HG02970 (cell line): Measurements from ENCODE around the gene FBLN2.

Experiments used
- ATAC-seq: cut with Tn5 transposase; IDR thresholded peaks from one replicate; pipeline ENCODE4 v1.9.1; 2021; ENCODE audit warnings: mild to moderate bottlenecking, moderate library complexity, moderate number of reproducible peaks; ENCODE audit not compliant: unreplicated experiment, low FRiP score

FBLN2 gene

DNA sequence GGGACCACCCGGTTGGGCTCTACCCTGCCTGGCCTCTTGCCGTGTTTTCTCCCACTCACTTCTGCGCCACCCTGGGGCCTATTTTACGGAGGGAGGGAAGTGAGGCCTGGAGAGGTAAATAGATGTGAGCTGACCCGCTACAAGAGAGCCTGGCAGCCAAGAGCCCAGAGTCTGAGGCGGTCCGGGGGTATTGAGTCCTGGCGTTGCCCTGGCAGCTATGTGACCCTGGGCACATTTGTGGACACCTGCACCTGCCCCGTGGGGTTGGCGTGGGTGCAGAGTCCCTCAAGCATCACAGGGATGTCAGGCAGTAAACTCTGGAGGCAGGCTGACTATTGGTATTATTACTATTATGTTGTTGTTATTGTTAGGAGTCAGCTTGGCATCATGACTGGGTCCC lies 85.7 kb downstream of the FBLN2 start:
- no peak for ATAC-seq

DNA sequence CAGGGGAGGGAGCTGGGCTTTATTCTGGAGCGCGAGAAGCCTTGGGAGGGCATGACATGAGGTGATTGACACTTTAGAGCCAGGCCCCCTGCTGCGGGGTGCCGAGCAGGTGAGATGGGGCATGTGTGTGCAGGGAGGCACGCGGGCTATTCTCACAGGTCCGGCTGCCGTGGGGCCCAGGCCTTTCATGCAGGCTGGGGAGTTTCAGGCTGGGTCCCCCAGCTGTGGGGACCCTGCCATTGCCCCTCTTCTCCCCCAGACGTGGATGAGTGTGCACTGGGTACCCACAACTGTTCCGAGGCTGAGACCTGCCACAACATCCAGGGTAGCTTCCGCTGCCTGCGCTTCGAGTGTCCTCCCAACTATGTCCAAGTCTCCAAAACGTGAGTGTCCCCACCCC lies 87.3 kb downstream of the FBLN2 start:
- no peak for ATAC-seq

DNA sequence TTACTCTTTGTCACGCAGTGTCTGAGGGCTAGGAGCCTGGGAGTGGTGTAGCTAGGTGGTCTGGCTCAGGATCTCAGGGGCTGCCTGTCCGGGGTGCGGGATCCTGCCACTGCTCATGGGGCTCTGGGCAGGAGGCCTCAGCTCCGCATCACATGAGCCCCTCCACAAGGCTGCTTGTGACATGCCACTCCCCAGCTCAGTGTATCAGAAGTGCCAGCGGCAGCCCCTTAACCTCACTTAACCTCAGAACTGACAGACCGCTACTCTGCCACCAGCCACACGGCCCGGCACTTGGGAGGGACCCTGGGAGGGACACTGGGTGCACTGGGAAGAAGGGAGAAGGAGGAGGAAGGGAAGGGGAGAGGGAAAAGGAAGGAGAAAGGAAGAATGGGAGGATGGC lies 87.9 kb downstream of the FBLN2 start:
- ATAC-seq, result no peak

DNA sequence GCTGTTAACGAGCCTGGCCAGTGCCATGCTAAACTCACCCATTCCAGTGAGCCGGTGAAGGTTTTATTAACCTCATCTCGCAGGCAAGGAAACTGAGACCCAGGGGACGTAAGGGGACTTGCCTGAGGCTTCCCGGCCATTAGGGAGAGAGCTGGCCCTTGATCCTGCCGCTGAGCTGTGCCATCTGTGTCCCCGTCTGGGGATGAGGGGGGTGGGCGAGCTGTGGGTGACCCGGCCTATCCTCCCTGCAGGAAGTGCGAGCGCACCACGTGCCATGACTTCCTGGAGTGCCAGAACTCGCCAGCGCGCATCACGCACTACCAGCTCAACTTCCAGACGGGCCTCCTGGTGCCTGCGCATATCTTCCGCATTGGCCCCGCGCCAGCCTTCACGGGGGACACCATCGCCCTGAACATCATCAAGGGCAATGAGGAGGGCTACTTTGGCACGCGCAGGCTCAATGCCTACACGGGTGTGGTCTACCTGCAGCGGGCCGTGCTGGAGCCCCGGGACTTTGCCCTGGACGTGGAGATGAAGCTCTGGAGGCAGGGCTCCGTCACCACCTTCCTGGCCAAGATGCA lies 88.5 kb downstream of the FBLN2 start:
- no peak for ATAC-seq

DNA sequence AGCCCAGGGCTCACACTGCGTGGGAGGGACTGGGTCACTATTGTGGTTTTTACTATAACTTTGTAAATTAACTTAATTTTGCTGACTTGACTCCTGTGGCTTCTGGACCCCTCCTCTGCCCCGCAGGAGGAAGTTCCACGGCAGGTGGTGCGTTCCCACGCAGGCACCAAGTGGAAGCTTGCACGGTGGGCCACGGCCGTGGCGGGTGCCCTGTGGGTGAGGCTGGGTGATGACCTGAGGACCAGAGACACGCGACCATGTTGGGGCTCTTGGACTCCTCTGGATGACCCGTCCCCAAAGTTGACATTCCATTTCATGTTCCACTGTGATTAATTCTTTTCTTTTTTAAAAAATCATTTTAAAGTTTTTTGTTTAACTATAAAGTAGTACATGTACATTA lies 89.0 kb downstream of the FBLN2 start:
- ATAC-seq, result no peak

DNA sequence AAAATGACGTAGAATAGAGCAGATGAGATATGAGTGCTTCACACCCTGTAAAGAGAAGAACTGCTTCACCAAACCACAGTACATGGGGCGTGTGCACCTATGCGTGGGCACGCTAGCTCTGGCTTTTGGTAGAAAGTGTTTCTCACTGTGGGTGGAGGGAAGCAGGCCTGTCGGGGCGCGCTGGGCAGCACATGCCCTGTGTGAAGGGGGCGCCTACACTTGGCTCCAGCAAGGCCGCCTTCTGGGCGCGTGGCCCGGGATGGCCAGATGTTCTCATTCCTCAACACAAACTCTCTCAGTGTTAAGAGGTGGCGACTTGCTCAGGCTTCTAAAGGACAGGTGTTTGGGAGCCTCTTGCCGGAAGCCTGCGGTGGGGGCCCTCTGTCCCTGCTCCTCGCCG lies 90.0 kb downstream of the FBLN2 start:
- no peak for ATAC-seq

DNA sequence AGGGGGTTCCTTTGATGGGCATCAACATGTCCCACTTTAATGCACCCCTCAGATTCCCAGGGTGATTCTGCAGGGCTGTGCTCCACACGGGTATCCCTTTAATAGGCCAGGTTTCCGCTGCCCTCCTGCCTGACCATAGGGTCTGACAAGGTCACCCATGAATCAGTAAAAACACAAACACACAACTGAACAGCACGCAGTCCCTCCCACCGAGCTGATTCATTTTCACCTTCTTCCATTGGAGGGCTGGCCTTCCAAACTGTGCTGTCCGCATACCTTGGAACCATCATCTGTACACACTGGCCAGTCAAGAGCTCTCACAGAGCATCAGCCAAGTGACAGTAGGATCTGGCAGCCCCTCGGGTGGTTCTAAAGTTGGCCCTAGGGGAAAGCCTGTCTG lies 93.7 kb downstream of the FBLN2 start:
- ATAC-seq, result no peak

DNA sequence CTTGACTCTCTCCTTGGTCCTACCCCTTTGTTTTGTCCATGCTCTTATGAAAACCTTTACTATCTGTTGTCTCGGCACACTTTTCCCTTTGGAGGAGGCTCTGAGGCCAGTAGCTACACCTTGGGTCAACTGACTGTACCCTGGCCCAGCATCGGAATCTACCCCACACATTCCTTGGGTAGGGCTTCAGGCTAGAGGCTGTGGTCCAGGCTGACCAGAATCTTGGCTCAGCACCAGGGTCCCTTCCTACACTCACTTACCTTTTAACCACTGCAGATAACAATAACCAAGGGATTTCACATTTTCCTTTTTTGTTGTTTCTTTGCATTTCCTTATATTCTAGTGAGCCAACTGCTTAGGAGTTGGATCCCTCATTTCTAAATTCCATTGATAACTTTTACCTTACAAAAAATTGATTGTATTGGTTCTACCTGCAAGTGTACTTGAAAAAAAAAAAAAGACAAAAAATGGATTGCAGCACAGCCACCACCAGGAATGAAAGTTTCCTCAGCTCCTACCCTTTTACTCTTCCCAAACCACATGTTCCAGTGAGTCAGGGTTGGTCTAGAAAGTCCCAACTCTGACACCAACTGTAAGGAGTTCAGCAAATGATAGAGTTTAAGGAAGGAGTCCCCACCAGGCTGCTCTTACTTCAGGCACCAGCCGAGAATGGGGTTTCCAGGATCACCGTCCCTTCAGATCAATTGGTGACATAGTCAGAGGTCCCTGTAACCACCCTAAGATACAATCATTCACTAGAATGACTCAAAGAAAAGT lies 95.6 kb downstream of the FBLN2 start:
- no peak for ATAC-seq

DNA sequence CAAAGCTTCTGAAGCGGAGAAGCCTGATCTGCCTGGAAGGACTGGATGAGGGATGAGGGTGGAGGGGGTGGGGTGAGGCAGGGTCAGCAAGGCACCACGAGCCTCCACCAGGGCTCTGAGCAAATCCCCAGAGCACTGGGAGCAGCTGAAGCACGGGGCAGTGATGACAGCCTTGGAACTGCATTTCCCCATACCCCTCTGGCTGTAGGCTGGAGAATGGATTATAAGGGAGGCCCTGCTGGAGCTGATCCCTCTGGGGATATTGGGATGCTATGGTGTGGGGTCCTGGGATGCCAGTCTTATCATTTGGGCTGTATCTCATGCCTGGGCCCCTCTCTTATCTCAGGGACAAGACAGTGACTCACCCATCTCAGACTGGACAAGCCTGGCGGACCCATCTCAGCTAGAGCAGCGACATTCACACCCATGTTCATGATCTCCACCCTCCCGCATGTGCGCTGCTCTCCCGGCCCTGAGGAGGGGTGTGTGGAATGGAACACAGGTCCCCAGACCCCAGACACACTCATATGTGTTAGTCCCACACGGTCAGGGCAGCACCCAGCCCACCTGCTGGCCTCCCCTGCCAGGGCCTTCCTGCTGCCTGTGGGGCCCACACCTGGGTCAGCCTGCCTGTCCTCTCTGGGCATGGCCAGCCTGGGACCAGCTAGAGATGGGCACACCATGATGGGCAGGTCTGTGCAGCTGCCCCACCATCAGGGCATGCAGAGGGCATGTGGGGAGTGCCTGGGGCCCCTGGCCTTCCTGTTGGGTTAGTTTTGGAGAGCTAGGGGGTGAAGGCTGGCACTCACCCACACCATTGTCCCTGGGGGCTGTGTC lies 97.1 kb downstream of the FBLN2 start:
- ATAC-seq, result no peak

DNA sequence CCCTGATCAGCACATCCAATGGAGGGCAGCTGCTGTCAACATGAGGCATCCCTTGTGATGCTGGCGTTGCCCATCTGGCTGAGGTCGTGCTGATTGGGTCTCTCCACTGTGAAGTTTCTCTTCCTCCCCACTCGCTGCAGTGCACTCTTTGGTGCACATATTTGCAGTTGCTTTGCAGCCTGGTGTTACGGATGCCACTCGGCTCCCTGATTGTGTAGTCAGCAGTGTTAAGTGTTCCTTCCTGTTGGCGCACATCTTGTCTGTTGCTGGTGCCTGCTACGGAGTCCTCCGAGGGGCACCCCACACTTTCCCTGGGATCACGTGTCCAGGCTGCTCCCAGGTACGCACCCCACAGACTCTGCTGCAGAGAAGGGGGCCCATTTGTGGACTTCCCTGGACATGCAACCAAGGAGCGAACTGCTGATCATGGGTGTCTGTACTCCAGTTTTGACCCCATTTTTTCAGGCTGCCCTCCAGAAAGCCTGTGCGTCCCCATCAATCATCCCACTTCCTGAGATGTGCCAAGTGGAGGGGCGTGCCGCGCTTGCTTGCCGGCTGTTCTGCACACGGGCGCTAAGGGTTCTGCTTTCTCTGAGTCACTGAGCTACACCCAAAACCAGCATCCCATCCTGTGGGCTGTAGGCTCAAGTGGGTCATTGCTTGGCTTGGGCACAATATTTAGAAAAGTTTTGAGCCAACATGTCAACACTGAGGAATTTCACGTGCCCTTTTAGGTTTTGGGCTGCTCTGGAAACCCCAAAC lies 98.6 kb downstream of the FBLN2 start:
- no peak for ATAC-seq

DNA sequence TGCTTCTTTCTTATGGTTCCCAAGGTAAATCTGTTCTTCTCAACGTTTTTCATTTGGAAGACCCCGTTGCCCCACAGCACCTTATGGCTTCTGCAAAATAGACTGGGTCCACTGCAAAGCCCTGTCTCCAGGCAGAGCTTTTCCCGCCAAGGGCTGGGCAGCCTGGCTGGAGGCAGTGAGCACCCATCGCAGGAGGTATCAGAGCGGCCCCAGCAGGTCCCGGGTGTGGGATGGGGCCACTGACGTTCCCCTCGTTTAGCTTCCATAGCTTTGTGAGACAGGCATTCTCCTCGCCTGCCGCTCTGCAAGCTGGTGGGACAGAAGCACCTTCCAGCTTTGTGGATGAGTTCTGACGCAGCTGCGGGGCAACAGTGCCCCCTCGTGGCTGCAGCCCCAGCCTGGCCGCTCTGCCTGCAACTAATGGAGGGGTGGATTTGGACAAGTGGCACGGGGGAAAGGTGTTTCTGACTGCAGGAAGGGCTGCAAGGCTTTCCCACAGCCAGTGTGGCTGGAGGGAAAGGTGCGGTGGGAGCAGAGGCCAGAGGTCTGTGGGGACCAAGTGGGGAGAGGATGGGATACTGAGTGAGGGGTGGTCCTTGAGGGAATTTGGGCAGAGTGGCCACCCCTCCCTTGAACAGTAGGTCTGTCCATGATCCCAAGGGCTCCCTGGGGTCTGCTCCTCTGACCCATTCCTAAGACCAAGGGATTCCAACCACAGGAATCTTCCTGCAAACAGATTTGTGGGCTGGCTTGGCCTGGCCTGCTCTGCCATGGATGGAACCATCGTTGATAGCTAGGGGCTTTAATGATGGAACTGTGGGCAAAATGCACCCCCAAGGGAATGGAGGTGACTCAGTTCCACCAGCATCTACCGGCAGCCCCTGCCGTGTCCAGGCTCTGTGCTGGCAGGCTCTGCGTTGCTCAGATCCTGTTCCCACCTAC lies 99.4 kb downstream of the FBLN2 start:
- no peak for ATAC-seq

DNA sequence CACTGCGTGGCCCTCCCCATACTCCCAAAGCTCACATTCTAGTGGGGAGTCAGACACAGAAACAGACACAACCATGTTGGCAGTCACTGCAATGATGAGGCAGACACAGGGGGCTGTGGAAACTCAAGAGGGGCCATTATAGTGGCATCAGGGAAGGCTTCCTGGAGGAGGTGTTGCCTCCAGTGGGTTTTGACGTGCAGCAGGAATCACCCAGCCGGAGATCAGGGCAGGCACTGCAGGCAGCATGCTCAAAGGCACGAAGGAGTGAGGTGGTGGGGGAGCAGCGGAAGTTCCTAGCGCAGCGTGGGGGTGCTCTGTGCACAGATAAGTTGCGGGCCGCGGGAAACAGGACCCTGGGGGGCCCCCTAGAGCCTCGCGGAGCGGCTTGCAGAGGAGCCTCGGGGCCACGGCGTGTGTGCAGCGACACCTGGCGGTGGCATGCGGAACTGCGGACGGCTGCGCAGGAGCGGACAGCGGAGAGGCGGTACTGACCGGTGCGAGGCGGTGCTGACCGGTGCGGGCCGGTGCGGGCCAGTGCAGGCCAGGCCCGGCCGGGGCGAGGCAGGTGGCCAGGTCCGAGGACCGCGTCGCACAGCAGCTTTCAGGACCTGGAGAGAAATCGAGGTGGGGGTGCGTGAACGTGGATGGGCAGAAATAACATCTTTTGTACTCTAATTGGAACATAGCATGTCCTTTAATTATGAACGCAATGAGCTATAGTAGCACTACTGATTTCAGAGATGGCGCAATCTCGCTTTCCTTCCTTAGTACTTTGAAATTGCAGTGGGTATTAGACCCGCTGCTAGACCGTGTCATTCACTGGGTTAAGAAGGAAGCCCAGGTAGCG lies 101.5 kb downstream of the FBLN2 start:
- ATAC-seq, result peak; percentile 51

DNA sequence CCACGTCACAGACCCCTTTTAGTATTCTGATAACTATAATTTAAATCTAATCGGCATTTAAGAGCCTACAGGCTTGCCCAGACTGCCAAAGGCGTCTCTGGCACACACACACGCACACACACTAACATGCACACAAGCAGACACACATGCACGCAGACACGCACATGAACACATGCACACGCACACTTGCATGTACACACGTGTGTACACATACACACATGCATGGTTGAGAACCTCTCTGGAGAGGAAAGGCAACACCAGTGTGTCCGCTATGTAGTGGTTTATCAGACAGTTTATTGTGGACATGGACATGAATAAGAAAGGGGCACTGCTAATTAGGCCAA lies 102.1 kb downstream of the FBLN2 start:
- no peak for ATAC-seq

DNA sequence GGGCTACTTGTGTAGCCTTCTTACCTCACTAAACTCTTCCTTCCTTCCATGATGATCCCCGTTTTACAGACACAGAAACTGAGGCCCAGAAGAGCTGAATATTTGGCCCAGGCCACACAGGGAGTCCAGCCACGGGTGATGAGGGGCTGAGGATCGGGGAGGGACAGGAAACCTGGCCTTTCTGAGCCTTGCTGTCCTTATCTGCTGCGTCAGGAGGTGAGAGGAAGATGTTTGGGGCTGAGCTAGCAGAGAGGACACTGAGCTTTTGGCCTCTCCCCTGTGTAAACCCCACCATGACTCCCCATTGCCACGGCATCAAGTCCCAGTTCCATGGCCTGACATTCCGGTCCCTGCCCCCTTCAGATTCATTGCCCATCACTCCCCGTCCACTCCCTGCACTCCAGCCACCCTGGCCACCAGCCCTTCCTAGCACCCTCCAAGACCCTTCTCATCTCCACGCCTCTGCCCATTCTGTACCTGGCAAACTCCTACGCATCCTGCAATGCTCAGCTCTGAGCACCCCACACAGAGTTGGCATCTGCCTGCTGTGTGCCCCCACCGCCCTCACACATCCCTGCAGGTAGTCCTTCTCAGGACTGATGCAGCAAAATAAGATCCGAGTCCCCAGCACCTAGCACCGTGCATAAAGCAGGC lies 103.0 kb downstream of the FBLN2 start:
- no peak for ATAC-seq

DNA sequence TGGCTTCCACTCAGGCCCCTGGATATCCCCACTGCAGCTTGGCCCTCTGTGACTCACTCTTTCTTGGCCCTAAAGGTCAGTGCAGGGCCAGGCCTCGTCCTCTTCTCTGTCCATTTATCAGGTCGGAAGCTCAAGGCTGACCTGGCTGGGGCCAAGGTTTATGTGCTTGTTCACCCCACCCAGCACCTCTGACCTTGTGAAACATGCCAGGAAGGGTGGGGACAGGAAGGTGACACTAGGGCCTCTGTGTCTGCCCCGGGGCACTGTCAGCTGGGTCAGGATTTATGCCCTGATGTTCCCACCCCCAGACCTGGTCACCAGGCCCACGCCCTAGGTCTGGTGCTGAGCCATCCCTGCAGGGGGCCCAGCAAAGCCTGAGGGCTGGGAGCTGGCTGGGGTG lies 103.8 kb downstream of the FBLN2 start:
- no peak for ATAC-seq

DNA sequence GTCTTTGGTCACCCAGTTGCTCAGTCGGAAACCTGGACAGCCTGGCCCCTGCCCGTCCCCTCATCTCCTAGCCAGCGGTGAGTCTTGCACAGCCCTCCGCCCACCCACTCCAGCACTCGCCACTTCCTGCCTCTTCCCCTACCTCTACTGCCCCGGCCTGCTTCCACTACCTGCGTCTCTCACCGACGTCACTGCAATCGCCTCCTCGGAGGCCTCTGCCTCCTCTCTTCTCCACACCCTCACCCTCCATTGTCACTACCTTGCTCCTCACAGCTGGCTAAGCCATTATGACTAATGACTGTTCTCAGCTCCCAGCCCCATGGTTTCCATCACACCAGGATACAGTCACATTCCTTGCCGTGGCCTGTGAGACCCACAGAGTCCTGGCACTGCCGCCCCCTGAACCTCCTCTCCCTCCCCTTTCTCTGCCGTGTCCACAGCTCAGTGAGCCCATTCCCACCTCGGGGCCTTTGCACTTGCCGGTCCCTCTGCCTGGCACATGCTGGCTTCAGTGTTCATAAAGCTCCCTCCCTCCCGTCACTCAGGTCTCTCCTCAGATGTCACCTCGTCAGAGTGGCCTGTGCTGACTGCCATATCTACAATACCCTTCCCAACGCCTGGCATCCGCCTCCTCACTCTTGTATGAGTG lies 104.8 kb downstream of the FBLN2 start:
- no peak for ATAC-seq

DNA sequence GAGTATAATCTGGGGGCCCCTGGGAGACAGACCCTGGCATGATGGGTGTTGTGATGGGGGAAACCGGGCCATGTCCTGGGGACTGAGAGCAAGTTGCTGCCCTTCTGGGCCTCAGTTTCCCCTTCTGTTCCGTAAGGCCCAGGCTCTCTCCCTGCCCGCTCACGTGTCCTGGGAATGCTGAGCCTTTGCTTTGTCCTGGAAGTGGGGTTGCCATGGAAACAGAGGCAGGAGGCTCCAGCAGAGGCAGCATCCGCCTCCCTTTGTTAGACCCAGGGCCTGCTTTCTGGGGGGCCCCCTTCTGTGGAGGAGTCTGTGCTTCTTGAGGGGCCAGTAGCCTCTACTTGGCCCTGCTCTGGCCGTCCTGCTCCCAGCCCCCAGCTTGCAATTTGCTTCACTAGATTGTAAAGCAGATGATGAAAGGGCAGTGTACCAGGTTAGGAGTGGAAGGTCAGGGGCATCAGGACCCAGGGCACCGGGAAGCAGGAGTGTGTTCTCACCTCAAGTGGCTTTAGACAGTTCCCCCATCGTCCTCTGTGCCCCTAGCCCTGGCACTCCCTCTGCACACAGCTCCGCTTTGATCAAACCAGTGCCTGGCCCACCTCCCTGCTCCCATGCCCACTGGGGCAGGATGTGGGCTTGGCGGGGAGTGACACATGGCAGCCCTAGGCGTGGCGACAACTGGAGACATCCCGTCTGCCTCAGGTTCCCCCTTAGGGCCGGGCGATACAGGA lies 105.6 kb downstream of the FBLN2 start:
- no peak for ATAC-seq
